HepG2 (cell line): ENCODE data around the gene CCDC148. TPM values are rescaled to one million over a fixed set of nuclear protein-coding genes. Genes with fewer than 3 reads are reported as not detected.

Experiments used
- CEBPB ChIP-seq: IDR thresholded peaks from 2 replicates; pipeline ENCODE4 v1.6.1; 2011; ENCODE audit warnings: low read depth, low read length, improper control_type of control experiment, borderline replicate concordance
- DPF2 ChIP-seq: sonication (generic); formaldehyde crosslinking; IDR thresholded peaks from 2 replicates; pipeline ENCODE4 v1.4.0; 2020; ENCODE audit warnings: mild to moderate bottlenecking, low read depth, missing genetic modification reagents, borderline replicate concordance
- FOSL2 ChIP-seq: sonication (generic); formaldehyde crosslinking; IDR thresholded peaks from 2 replicates; pipeline ENCODE4 v1.4.0; 2020; ENCODE audit warnings: missing genetic modification reagents
- HNRNPL ChIP-seq: fragments of 200-400 bp; formaldehyde crosslinking; IDR thresholded peaks from 2 replicates; pipeline ENCODE4 v1.6.1; 2017; ENCODE audit warnings: mild to moderate bottlenecking, low read depth, low read length
- JUND ChIP-seq: sonication (generic); formaldehyde crosslinking; IDR thresholded peaks from 2 replicates; pipeline ENCODE4 v1.8.0; 2022; ENCODE audit warnings: mild to moderate bottlenecking, missing genetic modification reagents
- PITX1 ChIP-seq: sonication (generic); formaldehyde crosslinking; IDR thresholded peaks from 2 replicates; pipeline ENCODE4 v1.5.1; 2020; ENCODE audit warnings: mild to moderate bottlenecking, missing genetic modification reagents
- RXRB ChIP-seq: IDR thresholded peaks from 2 replicates; pipeline ENCODE4 v1.6.1; 2016; ENCODE audit warnings: borderline replicate concordance, missing genetic modification reagents, missing compliant biosample characterization
- SRSF1 ChIP-seq: fragments of 200-400 bp; formaldehyde crosslinking; optimal IDR thresholded peaks from 2 replicates; pipeline ENCODE3; 2017; ENCODE audit warnings: mild to moderate bottlenecking, low read depth, low read length, moderate library complexity
- TEAD2 ChIP-seq: sonication (generic); formaldehyde crosslinking; IDR thresholded peaks from 2 replicates; pipeline ENCODE4 v1.9.0; 2021; ENCODE audit warnings: missing genetic modification reagents
- ZNF747 ChIP-seq: sonication (generic); formaldehyde crosslinking; IDR thresholded peaks from 2 replicates; pipeline ENCODE4 v1.8.1; 2023; ENCODE audit warnings: missing genetic modification reagents, mild to moderate bottlenecking, borderline replicate concordance
- polyA plus RNA-seq, 8 experiments: library from polyadenylated mRNA; depleted of rRNA in 3 of 8; stranded (reverse) in 7 of 8; unstranded in 1 of 8; fragments of >200 nt; fragmentation: Illumina TruSeq in 4 of 8; extraction: Trizol in 4 of 8; gene quantifications; 2 replicates each; pipeline versions ENCODE4 v1.2.1 to v1.2.3, GENCODE V29; 2011 to 2016; ENCODE audit warnings: low read depth in 4 of 8, missing spikeins in 1 of 8, mixed read lengths in 1 of 8; ENCODE audit not compliant: insufficient read depth in 1 of 8
- total RNA-seq, 5 experiments: library from RNA; depleted of rRNA; stranded (reverse); fragments of >200 nt; fragmentation: Illumina TruSeq; extraction: Trizol; gene quantifications; 2 replicates each; pipeline ENCODE4 v1.2.3, GENCODE V29; 2016; ENCODE audit warnings: low read depth in 1 of 5
- TF ChIP-seq, protein P1 (sequence below): sonication (generic); formaldehyde crosslinking; IDR thresholded peaks from 2 replicates; pipeline ENCODE4 v1.4.0; 2020; ENCODE audit warnings: missing genetic modification reagents
- TF ChIP-seq, protein P2 (sequence below): sonication (generic); formaldehyde crosslinking; IDR thresholded peaks from 2 replicates; pipeline ENCODE4 v1.4.0; 2020; ENCODE audit warnings: missing genetic modification reagents, borderline replicate concordance
- TF ChIP-seq, protein P3 (sequence below): sonication (generic); formaldehyde crosslinking; IDR thresholded peaks from 2 replicates; pipeline ENCODE4 v1.5.0; 2020; ENCODE audit warnings: mild to moderate bottlenecking, missing genetic modification reagents
- TF ChIP-seq, protein P4 (sequence below): sonication (generic); formaldehyde crosslinking; IDR thresholded peaks from 2 replicates; pipeline ENCODE4 v1.4.0; 2020; ENCODE audit warnings: missing genetic modification reagents
- TF ChIP-seq, protein P5 (sequence below): sonication (generic); formaldehyde crosslinking; IDR thresholded peaks from 2 replicates; pipeline ENCODE4 v1.8.0; 2022; ENCODE audit warnings: low read depth, missing genetic modification reagents

CCDC148 gene
- total and polyA plus RNA-seq, 2 of the 13 experiments (the other 11 are each of a cell fraction or from before 2014, with no cell fraction given), result 0.30 to 0.49 TPM

DNA sequence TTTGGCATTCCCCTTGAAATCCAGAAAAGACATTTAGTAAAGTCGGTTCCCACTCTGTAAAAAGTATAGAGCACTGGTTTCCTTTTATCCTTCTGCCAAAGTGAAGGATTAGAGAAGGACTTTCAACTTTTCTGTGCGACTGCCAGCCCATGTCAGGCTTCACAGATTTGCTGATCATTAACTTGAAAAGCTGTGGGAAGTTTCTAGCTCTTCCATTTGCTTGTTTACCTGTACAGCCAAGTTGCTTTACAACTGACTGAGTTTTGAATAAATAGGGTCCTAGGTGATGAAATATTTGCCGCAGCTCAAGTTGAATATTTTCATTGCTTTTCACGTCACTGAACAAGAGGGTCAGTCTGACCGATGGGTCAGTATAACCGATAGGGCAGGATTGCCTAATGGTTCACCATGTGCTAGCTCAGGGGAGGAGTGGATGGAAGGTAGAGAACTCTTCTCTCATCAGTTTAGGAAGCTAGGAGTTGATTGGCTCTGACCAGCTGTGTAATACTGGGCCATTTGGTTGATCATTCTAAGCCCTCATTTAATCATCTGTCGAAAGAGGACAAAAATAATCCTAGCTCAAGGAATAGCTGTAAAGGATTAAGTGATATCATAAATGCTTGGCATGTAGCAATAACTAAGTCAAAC is 324.5 kb downstream of the CCDC148 start (continued):
- TF ChIP-seq RXRB (peak; percentile 73), HNRNPL (no peak), FOSL2 (CRISPR knock-in tag) (peak; percentile 75), TEAD2 (CRISPR knock-in tag) (no peak), CEBPB (peak; percentile 87), DPF2 (peak; percentile 88), ZNF747 (no peak; the same call in 1 of the 2 replicates), SRSF1 (no peak), JUND (CRISPR knock-in tag) (no peak), PITX1 (CRISPR knock-in tag) (peak; percentile 82; the same call in 1 of the 2 replicates)
- TF ChIP-seq, protein P1, sequence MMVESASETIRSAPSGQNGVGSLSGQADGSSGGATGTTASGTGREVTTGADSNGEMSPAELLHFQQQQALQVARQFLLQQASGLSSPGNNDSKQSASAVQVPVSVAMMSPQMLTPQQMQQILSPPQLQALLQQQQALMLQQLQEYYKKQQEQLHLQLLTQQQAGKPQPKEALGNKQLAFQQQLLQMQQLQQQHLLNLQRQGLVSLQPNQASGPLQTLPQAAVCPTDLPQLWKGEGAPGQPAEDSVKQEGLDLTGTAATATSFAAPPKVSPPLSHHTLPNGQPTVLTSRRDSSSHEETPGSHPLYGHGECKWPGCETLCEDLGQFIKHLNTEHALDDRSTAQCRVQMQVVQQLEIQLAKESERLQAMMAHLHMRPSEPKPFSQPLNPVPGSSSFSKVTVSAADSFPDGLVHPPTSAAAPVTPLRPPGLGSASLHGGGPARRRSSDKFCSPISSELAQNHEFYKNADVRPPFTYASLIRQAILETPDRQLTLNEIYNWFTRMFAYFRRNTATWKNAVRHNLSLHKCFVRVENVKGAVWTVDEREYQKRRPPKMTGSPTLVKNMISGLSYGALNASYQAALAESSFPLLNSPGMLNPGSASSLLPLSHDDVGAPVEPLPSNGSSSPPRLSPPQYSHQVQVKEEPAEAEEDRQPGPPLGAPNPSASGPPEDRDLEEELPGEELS (CRISPR knock-in tag), result peak; percentile 97
- TF ChIP-seq, protein P2, sequence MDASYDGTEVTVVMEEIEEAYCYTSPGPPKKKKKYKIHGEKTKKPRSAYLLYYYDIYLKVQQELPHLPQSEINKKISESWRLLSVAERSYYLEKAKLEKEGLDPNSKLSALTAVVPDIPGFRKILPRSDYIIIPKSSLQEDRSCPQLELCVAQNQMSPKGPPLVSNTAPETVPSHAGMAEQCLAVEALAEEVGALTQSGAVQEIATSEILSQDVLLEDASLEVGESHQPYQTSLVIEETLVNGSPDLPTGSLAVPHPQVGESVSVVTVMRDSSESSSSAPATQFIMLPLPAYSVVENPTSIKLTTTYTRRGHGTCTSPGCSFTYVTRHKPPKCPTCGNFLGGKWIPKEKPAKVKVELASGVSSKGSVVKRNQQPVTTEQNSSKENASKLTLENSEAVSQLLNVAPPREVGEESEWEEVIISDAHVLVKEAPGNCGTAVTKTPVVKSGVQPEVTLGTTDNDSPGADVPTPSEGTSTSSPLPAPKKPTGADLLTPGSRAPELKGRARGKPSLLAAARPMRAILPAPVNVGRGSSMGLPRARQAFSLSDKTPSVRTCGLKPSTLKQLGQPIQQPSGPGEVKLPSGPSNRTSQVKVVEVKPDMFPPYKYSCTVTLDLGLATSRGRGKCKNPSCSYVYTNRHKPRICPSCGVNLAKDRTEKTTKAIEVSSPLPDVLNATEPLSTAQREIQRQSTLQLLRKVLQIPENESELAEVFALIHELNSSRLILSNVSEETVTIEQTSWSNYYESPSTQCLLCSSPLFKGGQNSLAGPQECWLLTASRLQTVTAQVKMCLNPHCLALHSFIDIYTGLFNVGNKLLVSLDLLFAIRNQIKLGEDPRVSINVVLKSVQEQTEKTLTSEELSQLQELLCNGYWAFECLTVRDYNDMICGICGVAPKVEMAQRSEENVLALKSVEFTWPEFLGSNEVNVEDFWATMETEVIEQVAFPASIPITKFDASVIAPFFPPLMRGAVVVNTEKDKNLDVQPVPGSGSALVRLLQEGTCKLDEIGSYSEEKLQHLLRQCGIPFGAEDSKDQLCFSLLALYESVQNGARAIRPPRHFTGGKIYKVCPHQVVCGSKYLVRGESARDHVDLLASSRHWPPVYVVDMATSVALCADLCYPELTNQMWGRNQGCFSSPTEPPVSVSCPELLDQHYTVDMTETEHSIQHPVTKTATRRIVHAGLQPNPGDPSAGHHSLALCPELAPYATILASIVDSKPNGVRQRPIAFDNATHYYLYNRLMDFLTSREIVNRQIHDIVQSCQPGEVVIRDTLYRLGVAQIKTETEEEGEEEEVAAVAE (CRISPR knock-in tag), result peak; percentile 75
- TF ChIP-seq, protein P3, sequence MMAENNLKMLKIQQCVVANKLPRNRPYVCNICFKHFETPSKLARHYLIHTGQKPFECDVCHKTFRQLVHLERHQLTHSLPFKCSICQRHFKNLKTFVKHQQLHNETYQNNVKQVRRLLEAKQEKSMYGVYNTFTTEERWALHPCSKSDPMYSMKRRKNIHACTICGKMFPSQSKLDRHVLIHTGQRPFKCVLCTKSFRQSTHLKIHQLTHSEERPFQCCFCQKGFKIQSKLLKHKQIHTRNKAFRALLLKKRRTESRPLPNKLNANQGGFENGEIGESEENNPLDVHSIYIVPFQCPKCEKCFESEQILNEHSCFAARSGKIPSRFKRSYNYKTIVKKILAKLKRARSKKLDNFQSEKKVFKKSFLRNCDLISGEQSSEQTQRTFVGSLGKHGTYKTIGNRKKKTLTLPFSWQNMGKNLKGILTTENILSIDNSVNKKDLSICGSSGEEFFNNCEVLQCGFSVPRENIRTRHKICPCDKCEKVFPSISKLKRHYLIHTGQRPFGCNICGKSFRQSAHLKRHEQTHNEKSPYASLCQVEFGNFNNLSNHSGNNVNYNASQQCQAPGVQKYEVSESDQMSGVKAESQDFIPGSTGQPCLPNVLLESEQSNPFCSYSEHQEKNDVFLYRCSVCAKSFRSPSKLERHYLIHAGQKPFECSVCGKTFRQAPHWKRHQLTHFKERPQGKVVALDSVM (CRISPR knock-in tag), result peak; percentile 48; the same call in 1 of the 2 replicates
- TF ChIP-seq, protein P4, sequence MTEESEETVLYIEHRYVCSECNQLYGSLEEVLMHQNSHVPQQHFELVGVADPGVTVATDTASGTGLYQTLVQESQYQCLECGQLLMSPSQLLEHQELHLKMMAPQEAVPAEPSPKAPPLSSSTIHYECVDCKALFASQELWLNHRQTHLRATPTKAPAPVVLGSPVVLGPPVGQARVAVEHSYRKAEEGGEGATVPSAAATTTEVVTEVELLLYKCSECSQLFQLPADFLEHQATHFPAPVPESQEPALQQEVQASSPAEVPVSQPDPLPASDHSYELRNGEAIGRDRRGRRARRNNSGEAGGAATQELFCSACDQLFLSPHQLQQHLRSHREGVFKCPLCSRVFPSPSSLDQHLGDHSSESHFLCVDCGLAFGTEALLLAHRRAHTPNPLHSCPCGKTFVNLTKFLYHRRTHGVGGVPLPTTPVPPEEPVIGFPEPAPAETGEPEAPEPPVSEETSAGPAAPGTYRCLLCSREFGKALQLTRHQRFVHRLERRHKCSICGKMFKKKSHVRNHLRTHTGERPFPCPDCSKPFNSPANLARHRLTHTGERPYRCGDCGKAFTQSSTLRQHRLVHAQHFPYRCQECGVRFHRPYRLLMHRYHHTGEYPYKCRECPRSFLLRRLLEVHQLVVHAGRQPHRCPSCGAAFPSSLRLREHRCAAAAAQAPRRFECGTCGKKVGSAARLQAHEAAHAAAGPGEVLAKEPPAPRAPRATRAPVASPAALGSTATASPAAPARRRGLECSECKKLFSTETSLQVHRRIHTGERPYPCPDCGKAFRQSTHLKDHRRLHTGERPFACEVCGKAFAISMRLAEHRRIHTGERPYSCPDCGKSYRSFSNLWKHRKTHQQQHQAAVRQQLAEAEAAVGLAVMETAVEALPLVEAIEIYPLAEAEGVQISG, result peak; percentile 35
- TF ChIP-seq, protein P5, sequence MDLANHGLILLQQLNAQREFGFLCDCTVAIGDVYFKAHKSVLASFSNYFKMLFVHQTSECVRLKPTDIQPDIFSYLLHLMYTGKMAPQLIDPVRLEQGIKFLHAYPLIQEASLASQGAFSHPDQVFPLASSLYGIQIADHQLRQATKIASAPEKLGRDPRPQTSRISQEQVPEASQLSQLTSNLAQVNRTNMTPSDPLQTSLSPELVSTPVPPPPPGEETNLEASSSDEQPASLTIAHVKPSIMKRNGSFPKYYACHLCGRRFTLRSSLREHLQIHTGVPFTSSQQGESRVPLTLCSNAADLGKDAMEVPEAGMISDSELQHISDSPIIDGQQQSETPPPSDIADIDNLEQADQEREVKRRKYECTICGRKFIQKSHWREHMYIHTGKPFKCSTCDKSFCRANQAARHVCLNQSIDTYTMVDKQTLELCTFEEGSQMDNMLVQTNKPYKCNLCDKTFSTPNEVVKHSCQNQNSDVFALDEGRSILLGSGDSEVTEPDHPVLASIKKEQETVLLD, result no peak
